ENCODE measurements around the gene MDFIC2.

- TF ChIP-seq, protein P1, sequence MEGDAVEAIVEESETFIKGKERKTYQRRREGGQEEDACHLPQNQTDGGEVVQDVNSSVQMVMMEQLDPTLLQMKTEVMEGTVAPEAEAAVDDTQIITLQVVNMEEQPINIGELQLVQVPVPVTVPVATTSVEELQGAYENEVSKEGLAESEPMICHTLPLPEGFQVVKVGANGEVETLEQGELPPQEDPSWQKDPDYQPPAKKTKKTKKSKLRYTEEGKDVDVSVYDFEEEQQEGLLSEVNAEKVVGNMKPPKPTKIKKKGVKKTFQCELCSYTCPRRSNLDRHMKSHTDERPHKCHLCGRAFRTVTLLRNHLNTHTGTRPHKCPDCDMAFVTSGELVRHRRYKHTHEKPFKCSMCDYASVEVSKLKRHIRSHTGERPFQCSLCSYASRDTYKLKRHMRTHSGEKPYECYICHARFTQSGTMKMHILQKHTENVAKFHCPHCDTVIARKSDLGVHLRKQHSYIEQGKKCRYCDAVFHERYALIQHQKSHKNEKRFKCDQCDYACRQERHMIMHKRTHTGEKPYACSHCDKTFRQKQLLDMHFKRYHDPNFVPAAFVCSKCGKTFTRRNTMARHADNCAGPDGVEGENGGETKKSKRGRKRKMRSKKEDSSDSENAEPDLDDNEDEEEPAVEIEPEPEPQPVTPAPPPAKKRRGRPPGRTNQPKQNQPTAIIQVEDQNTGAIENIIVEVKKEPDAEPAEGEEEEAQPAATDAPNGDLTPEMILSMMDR (IDR thresholded peaks at IDR 0.05), result no peak
- TF ChIP-seq POLR2A (IDR thresholded peaks at IDR 0.05), result no peak
Measured at GRCh38 chr3:70180664-70181063, 131.8 kb downstream of the MDFIC2 start.

Measured in upper lobe of left lung (tissue), 4 donors.